HepG2 (cell line): ENCODE data around the gene UXS1.

Source experiments
- CTCF ChIP-seq: sonication (generic); formaldehyde crosslinking; IDR thresholded peaks from 2 replicates; pipeline ENCODE4 v1.5.0; 2020; ENCODE audit warnings: mild to moderate bottlenecking, missing genetic modification reagents, moderate library complexity
- ZNF564 ChIP-seq: sonication (generic); formaldehyde crosslinking; IDR thresholded peaks from 2 replicates; pipeline ENCODE4 v1.8.1; 2023; ENCODE audit warnings: mild to moderate bottlenecking, missing genetic modification reagents

GRCh38 chr2:106158871-106159270, 35.2 kb downstream of the UXS1 start:
- TF ChIP-seq CTCF (CRISPR knock-in tag), result no peak
- TF ChIP-seq ZNF564, result no peak
